GM19438 (cell line): Measurements from ENCODE around the gene SMDT1.
"Not testable (repeated sequence)": the region's sequence is repeated elsewhere in the genome, so short reads cannot be mapped to it uniquely, and the experiment has no call there.

Source experiments
- ATAC-seq: cut with Tn5 transposase; IDR thresholded peaks from one replicate; pipeline ENCODE4 v1.9.1; 2021; ENCODE audit warnings: low read depth; ENCODE audit not compliant: unreplicated experiment

Gene SMDT1

DNA sequence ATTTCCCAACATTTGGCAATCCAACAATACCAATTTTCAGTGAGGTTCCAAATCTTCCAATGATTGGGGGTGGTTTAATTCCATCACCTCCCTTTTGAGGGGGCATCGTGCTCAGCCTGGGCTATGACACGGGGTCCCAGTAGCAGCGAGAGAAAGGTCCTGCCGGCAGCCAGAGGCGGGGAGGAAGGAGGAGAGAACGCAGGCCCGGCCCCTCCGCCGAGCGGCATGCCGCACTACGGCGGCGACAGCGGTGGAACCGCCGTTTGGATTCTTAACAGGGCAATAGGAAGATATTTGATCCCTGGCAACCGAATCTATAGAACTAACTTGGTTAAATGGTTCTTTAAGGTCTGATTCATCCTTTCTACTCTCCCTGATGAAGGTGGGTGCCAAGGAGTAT lies 29.3 kb downstream of the SMDT1 start:
- no peak for ATAC-seq

- no peak for ATAC-seq
Measured at GRCh38 chr22:42111798-42112197, 32.3 kb downstream of the SMDT1 start.

DNA sequence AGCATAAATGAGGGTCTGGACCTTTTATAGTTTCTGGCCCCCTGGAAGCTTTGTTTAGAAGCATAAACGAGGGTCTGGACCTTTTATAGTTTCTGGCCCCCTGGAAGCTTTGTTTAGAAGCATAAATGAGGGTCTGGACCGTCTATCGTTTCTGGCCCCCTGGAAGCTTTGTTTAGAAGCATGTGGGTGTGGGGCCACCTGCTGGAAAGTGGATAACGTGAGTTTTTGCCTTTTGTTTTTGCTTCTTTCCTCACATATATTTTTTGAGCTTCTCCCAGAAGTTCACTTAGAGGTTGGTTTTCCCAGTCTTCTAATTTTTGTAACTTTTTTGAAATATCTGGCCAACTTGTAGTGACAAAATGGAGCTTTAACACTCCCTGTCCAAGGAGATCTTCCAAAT lies 33.3 kb downstream of the SMDT1 start:
- ATAC-seq: not testable (repeated sequence)

GRCh38 chr22:42114721-42115120 lies 35.2 kb downstream of the SMDT1 start:
- ATAC-seq: no peak

GRCh38 chr22:42115420-42115830 lies 35.9 kb downstream of the SMDT1 start:
- ATAC-seq: not testable (repeated sequence)

DNA sequence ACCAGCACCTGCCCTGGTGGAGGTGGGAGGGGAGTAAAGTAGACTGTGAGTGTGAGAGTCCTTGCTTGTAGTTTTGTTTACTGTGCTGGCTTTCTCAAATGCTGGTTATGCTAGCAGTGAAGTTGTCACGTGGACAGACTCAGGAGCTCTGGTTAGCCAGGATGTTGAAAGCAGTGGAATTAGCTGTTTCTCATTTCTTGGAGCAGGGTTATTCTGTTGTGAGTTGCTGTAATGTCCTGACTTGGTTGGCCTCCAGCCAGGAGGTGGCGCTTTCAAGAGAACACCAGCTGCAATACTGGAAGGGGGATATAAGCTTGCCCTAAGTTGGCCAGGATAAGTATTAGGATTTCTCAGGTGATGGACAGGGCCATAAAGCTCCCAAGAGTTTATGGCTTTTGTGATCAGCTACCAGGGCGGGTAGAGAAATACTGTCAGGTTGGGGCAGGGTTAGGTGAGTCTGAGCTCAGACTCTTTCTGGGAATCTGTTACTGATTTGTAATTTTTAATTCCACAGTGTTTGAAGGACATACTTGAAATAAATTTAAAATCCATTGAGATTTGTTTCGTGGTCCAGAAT lies 37.4 kb downstream of the SMDT1 start:
- ATAC-seq: no peak

GRCh38 chr22:42120231-42121021 lies 40.9 kb downstream of the SMDT1 start:
- ATAC-seq: peak; percentile 51

DNA sequence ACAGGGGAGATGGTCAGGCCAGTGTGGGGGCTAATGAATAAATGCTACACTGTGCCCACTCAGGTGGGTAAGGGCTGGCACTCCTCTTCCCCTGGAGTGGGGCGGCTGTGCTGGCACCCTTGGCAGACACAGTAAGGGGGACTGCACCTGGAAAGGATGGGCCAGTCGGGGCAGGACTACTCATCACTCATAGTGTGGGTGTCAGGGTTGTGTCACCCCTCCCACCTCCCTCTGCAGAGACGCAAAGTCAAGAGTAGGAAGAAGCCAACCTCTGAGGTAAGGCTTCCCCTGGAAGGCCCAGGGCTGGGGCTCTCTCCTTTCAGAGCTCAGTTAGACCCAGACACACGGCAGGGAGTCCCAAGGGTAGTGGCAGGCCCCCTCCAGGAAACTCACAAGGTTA lies 44.0 kb downstream of the SMDT1 start:
- ATAC-seq: not testable (repeated sequence)

GRCh38 chr22:42127606-42128005 lies 48.1 kb downstream of the SMDT1 start:
- ATAC-seq: no peak

DNA sequence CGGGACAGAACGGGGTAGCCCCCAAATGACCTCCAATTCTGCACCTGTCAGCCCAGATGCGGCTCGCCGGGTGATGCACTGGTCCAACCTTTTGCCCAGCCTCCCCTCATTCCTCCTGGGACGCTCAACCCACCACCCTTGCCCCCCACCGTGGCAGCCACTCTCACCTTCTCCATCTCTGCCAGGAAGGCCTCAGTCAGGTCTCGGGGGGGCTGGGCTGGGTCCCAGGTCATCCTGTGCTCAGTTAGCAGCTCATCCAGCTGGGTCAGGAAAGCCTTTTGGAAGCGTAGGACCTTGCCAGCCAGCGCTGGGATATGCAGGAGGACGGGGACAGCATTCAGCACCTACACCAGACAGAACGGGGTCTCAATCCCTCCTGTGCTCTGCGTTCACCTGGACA lies 48.5 kb downstream of the SMDT1 start:
- ATAC-seq: not testable (repeated sequence)

- not testable (repeated sequence) for ATAC-seq
Measured at GRCh38 chr22:42128776-42129694, 49.5 kb downstream of the SMDT1 start.

DNA sequence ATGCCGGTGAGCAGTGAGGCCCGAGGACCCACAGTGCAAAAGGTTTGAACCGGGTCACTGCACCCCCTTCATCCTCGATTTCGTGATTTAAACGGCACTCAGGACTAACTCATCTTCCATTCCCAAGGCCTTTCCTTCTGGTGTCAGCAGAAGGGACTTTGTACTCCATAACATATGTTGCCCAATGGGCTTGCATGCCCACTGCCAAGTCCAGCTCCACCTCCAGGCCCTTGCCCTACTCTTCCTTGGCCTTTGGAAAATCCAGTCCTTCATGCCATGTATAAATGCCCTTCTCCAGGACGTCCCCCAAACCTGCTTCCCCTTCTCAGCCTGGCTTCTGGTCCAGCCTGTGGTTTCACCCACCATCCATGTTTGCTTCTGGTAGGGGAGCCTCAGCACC lies 50.7 kb downstream of the SMDT1 start:
- ATAC-seq: not testable (repeated sequence)

DNA sequence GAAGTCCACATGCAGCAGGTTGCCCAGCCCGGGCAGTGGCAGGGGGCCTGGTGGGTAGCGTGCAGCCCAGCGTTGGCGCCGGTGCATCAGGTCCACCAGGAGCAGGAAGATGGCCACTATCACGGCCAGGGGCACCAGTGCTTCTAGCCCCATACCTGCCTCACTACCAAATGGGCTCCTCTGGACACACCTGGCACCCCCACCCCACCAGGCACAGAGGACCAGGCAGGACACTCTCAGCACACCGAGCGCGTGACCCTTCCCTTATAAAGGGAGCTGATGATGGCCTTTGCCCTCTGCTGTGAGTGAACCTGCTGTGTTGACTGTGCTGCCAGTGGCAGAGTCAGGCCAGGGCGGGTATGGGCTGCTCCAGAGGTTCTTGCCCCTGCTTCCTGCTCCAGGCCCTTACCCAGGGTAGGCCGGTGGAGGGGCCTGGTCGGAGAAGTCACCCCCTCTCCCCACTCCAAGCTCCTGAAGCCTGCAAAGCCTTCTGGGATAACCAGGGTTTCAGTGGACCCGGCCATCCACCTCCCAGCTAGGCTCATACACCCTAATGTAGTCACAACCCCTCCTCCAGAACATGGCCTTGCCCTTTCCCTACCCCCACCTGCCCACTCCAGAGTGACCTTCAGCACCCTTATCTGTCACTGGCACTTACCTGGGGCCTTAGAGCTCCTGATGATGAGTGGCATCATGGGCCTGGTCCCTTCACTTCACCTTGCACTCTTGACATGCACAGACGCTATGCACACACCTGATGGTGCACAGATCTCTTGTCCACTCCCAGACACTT lies 51.3 kb downstream of the SMDT1 start, which contains the start of gene CYP2D6:
CYP2D6 (minus strand) TSS at position 172 of the 793 bp plus-strand sequence; CDS start at position 153, 19 bp downstream.
- ATAC-seq: not testable (repeated sequence)

GRCh38 chr22:42131562-42131961 lies 52.1 kb downstream of the SMDT1 start:
- ATAC-seq: no peak

- no peak for ATAC-seq
Measured at GRCh38 chr22:42132457-42132856, 53.0 kb downstream of the SMDT1 start.
